Activated CD4-positive, alpha-beta T cell treated with anti-CD3 and anti-CD28 coated beads for 1 hour (primary cell): ENCODE results near the gene MYOCOS.
"Not testable (repeated sequence)": the region's sequence is repeated elsewhere in the genome, so short reads cannot be mapped to it uniquely, and the experiment has no call there.

ENCODE experiments used
- DNase-seq: peaks from one replicate; pipeline ENCODE4 v3.0.0-alpha.2; 2020

The MYOCOS gene

DNA sequence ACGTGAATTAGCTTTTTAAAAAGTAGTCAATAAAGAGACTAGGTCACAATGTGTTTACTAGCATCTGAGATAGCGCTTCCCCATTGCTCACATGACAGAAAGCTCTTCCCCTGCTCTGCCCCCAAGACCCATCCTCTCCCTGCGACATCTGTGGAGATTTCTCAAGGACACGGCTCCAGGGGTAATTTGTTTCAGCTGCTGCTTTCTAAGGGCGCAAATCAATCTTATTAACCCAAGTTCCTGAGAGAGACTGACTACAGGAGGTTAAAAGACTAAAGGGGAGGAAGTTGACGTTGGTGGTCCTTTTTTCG lies at the start of gene MYOCOS:
Gene MYOCOS (plus strand): TSS at position 92 of the 311 bp plus-strand sequence. CDS start 1,641 bp downstream, outside the sequence.
- no peak for DNase-seq

GRCh38 chr1:171576144-171576543 lies 45.9 kb upstream of the MYOCOS start:
- DNase-seq, result no peak

- no peak for DNase-seq
Observed at GRCh38 chr1:171581226-171581625, 40.8 kb upstream of the MYOCOS start.

DNA sequence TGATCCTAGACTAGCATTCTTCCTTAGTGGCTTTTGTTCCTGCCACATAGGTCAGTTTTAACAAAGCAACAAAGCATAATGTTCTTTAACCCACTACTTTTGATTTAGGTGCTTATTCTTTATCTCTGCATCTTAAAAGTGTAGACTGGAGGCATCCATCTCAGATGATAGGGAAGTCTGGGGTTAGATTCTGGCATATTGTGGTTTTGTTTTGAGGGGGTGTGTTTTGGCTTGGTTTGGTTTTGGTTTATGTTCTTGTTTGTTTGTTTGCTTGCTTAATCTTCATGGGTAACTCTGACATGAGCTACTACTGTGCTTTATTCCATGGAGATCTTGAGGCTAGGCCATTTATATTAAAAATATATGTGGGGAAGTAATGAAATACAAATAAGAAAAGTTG lies 40.3 kb upstream of the MYOCOS start:
- DNase-seq, result no peak

- no peak for DNase-seq
Observed at GRCh38 chr1:171582589-171582988, 39.5 kb upstream of the MYOCOS start.

- DNase-seq, result no peak
Observed at GRCh38 chr1:171583591-171584201, 38.3 kb upstream of the MYOCOS start.

DNA sequence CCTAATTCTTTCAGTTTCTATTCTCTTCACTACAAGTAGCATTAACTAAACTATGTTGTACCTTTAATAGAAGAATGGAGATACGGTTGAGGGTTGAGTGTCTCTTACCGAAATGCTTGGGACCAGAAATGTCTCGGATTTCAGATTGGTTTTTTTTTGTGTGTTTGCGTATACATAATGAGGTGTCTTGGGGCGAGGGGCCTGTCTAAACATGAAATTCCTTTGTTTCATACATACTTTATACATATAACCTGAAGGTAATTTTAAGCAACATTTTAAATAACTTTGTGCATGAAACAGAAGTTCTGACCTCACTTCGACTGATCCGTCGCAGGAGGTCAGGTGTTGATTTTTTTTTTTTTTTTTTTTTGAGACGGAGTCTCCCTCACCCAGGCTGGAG lies 36.3 kb upstream of the MYOCOS start:
- DNase-seq, result no peak

GRCh38 chr1:171588230-171588629 lies 33.8 kb upstream of the MYOCOS start:
- DNase-seq, result no peak

DNA sequence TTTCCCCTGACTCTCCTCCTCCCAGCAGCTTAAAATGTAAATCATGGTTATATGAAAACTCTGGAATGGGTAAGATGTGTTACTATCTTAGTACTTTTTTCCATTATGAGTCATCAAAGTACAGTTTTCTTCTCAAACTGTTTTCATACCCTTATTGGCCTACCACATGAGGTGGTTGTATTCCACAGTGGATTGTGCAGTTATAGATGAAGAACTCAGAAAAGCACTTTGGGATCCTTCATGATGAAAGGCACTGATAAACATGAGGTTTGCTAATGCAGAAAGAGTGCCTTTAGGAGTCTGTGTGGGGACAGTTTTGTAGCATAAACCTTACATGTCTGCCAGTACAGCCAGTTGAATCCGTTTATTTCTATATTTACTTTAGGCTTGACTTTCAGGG lies 32.0 kb upstream of the MYOCOS start:
- DNase-seq, result no peak

DNA sequence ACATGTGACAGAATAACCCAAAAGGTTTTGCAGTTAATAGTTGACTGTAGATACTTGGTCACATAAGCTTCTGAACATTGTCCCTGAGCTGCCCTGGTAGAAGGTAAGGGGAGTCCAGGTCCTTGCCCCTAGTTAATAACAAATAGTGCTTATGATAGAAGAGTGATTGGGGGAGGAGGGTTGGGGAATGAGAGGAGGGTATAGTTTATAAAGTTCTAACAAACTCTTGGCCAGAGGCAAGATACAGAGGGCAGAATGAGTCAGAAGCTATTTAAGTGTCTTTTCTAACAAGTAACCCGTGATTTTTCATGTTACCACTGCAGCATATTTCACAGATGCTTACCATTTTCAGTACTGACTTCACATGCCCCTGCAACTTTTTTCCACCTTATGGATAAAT lies 26.7 kb upstream of the MYOCOS start:
- DNase-seq, result no peak

GRCh38 chr1:171596119-171596518 lies 25.9 kb upstream of the MYOCOS start:
- DNase-seq, result no peak

GRCh38 chr1:171596705-171597104 lies 25.3 kb upstream of the MYOCOS start:
- no peak for DNase-seq

DNA sequence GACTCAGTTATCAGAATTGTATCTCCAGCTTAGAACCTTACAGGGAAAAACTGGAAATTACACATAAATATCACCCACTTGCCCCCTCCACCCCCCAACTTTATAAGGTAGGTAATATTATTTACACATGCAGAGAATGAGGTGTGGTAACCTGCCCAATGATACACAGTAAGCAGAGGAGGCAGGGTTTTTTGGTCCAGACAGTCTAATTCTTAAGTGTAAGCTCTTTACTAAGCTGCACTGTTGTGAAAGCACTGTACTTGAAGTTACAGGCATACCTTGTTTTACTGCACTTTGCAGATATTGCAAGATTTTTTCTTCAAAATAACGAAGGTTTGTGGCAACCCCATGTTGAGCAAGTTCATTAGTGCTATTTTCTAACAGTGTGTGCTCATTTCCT lies 24.8 kb upstream of the MYOCOS start:
- no peak for DNase-seq

GRCh38 chr1:171600310-171600709 lies 21.7 kb upstream of the MYOCOS start:
- DNase-seq, result not testable (repeated sequence)

DNA sequence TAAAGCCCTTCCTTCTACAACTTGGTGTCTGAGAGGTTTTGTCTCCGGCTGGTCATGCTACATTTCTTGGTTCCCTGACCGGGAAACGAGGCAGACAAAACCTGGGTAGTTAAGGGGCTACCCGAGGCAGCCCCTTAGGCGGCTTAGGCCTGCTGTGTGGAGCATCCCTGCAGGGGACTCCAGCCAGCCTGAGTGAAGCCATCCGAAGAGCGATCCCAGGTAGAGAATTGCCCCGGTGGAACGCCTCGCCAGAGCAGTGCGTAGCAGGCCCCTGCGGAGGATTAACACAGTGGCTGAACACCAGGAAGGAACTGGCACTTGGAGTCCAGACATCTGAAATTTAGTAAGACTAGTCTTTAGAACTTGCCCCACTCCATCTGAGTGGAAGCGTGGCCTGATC lies 21.2 kb upstream of the MYOCOS start:
- DNase-seq, result no peak

DNA sequence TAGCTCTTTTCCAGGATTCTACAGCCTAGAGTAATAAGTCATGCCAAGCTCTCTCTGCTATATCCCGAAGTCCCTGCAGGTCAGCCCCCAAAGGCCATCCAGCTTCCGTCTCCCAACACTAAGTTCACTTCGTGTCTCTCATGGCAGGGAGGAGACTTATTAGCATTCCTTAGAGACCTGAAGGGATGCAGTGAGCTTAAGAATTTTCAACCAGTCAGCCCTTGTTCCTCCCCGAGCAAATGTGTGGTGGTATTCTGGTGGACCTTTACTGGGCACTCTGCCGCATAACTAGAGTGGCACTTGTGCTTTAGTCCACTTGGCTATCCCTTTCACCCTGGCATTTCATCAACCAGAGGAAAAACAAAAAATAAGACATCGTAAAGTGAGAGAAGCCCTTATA lies 19.0 kb upstream of the MYOCOS start:
- DNase-seq, result not testable (repeated sequence)

- DNase-seq, result no peak
Observed at GRCh38 chr1:171606402-171606941, 15.6 kb upstream of the MYOCOS start.

GRCh38 chr1:171610385-171610784 lies 11.7 kb upstream of the MYOCOS start:
- no peak for DNase-seq

DNA sequence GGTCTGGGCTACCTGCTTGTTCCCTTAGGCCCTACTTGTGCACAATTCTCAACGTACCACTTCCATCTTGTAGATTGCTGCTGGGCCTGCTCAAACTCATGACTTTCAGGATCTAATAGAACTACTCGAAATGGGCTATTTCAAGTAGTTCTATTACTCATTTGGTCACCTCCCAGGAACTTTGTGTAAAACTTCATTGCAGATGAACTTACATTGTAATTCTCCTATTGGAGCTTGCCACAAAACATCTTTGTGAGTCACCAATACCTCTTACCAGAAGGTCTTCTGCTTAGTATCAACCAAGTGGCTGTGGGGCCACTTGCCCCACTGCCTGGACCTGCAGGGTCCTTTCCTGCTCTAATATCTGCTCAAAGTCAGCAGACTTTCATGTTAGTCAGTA lies 10.7 kb upstream of the MYOCOS start:
- DNase-seq, result no peak

GRCh38 chr1:171613282-171613681 lies 8.8 kb upstream of the MYOCOS start:
- DNase-seq, result no peak

DNA sequence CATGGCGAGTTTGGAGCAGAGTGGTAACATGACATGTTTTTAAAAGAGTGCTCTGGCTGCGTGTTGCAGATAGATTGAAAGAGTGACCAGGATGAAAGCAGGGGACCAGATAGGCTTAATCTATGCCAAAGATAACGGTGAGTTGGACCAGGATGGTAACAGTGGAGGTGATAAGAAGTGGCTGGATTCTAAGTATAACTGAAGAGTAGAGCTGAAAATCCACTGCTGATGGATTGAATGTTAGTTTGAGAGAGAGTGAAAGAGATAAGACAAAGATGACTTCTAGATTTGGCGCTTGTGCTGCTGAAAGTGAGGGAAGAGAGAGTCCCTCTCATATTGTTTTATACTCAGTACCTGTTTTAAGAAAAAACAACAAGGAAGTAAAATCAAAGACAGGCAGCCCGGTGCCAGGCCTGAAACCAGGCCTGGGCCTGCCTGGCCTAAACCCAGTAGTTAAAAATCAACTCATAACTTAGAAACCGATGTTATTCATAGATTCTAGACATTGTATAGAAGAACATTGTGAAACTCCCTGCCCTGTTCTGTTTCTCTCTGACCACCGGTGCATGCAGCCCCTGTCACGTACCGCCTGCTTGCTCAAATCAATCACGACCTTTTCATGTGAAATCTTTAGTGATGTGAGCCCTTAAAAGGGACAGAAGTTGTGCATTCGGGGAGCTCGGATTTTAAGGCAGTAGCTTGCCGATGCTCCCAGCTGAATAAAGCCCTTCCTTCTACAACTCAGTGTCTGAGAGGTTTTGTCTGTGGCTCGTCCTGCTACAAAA lies 6.7 kb upstream of the MYOCOS start:
- DNase-seq, result not testable (repeated sequence)

DNA sequence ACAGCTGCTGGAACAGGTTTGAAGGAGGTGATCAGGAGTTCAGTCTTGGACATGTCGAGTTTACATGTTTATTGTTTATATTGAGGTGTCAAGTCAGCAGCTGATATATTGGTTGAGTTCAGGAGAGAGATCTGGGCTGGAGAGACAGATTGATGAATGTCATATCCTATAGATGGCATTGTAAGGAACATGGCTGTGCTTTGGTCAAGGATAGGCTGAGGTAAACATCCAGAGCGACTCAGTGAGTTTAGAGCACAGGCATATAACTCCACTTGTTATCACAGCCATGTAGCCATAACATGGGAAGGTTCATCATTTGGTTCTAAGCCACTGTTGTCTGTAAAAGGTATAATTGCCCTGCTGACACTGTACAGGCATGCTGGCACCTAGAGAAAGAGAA lies 5.5 kb upstream of the MYOCOS start:
- no peak for DNase-seq

DNA sequence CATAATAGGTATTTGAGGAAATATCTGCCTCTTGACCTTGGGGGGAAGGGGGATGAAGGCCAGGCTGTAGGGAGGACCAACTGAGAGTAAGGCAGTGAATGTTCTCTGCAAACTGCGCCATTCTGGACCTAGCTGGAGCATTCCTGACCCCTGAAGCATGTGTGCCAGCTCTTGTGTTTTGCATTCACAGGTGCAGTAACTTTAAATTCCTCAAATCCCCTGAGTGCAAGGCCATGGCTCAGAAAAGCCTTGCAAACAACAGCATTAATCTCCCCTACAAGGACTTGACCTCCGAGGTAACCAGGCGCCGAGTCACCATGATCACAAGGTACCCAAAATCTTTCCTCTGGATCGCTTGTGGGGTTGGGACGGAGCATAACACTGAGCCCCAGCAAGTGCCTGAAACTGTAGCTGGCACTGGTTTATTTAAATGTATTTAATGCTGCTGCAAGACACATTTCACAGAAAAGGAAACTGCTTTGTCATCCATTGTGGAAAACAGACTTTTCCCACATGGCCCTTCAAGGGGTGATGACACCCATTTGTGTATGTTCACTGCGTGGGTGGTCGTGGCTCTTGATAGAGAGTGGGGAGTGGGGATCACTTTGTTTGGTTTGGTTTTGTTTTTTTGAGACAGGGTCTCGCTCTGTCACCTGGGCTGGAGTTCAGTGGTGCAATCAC lies 1.7 kb downstream of the MYOCOS start:
- DNase-seq, result no peak

DNA sequence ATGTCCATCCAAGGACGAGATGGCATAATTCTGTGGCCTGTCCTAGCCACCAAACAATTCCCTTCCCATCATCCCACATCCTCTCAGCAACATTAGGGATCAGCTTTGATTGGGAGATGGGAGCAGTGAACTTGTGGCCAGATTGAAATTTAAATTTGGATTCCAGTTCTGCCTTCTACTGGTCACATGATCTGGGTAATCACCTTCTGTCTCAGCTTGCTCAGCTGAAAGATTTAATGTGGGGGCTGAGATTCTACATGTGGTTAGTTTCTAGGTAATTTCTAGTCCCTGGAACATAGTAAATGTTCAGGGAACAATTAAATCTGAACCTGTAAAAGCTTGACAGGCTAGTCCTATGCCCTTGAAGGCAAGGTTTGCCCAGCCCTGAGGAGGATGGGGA lies 3.2 kb downstream of the MYOCOS start:
- DNase-seq, result no peak
